HG02943 (cell line): ENCODE results near the gene CD101.
A peak's percentile ranks its signal among the peaks of the same experiment; 100 is the strongest.

Experiments used
- ATAC-seq: cut with Tn5 transposase; IDR thresholded peaks from one replicate; pipeline ENCODE4 v1.9.1; 2021; ENCODE audit warnings: mild to moderate bottlenecking, low read depth, moderate library complexity; ENCODE audit not compliant: unreplicated experiment

The CD101 gene

GRCh38 chr1:117046781-117047180 lies 45.2 kb downstream of the CD101 start:
- ATAC-seq, result no peak

GRCh38 chr1:117047271-117047670 lies 45.7 kb downstream of the CD101 start:
- ATAC-seq, result no peak

- no peak for ATAC-seq
These were observed 48.3 kb downstream of the CD101 start for GRCh38 chr1:117049857-117050256.

- ATAC-seq, result peak; percentile 85
These were observed 49.9 kb downstream of the CD101 start for GRCh38 chr1:117051224-117052064.

GRCh38 chr1:117054068-117054467 lies 52.5 kb downstream of the CD101 start:
- ATAC-seq, result no peak

- ATAC-seq, result no peak
These were observed 57.2 kb downstream of the CD101 start for GRCh38 chr1:117058810-117059209.

- ATAC-seq, result peak; percentile 35
These were observed 57.7 kb downstream of the CD101 start for GRCh38 chr1:117059334-117059677.

GRCh38 chr1:117059678-117060440 lies 58.3 kb downstream of the CD101 start, which contains the start of gene TTF2:
Gene TTF2 (plus strand): TSS chr1:117060326. CDS start chr1:117060347, 21 bp downstream.
- peak; percentile 98 for ATAC-seq

- ATAC-seq, result peak; percentile 10
These were observed 59.1 kb downstream of the CD101 start for GRCh38 chr1:117060441-117061317.

- ATAC-seq, result no peak
These were observed 60.4 kb downstream of the CD101 start for GRCh38 chr1:117061986-117062415.

GRCh38 chr1:117066367-117066766 lies 64.8 kb downstream of the CD101 start:
- no peak for ATAC-seq

- ATAC-seq, result no peak
These were observed 66.2 kb downstream of the CD101 start for GRCh38 chr1:117067533-117068370.

GRCh38 chr1:117068580-117068979 lies 67.0 kb downstream of the CD101 start:
- no peak for ATAC-seq

GRCh38 chr1:117069220-117069844 lies 67.8 kb downstream of the CD101 start:
- no peak for ATAC-seq

- ATAC-seq, result no peak
These were observed 68.6 kb downstream of the CD101 start for GRCh38 chr1:117070124-117070523.

GRCh38 chr1:117076648-117077047 lies 75.1 kb downstream of the CD101 start:
- ATAC-seq, result no peak

GRCh38 chr1:117077267-117077666 lies 75.7 kb downstream of the CD101 start:
- ATAC-seq, result no peak

GRCh38 chr1:117079737-117080136 lies 78.2 kb downstream of the CD101 start:
- ATAC-seq, result no peak

GRCh38 chr1:117084231-117084630 lies 82.7 kb downstream of the CD101 start:
- ATAC-seq, result no peak
